Measurements from ENCODE around the gene FOXP3. TPM values are rescaled to one million over a fixed set of nuclear protein-coding genes. Genes with fewer than 3 reads are reported as not detected.

The FOXP3 gene
- total RNA-seq (2013) = not detected
- polyA plus RNA-seq = under 1 TPM in 1 of 3 donors, not detected in 2; 0.10 TPM
- not detected in 2 replicates for polyA minus RNA-seq
- total RNA-seq = 0 to 0.15 (median 0) reads per million in 11 experiments

- TF ChIP-seq CTCF (IDR thresholded peaks at IDR 0.05) = no peak
- peak within 1 kb of the TSS in 1 of 2 donors; percentile 13 for H3K4me3 Mint-ChIP-seq
- no peak within 1 kb of the TSS for H3K4me3 ChIP-seq (replicated peaks in 1 of 3; ENCODE audit: low read depth in 2 of 3, low read length in 3 of 3)
- no CpG with 5 or more reads among the region's 11 CpGs for WGBS (ENCODE audit: insufficient coverage)
- peaks cover 0 to 10% (median 2%) of the 10 kb centered on the region in 7 donors for H3K9me3 Mint-ChIP-seq
- peaks cover 7% of the 10 kb centered on the region for H3K4me1 Mint-ChIP-seq
- H3K36me3 Mint-ChIP-seq = no peaks in the 10 kb centered on the region
- no peaks in the 10 kb centered on the region for H3K9me3 ChIP-seq (replicated peaks in 1 of 2; ENCODE audit: control insufficient read depth in 1 of 2, insufficient read depth in 1 of 2, low read length in 2 of 2)
- no peak within 1 kb of the TSS for H3K27ac ChIP-seq (ENCODE audit: low read depth in 1 of 2, low read length in 2 of 2)
- DNase-seq = no peak
- no peaks in the 10 kb centered on the region for H3K36me3 ChIP-seq (replicated peaks in 1 of 2; ENCODE audit: control insufficient read depth in 1 of 2, insufficient read depth in 2 of 2, low read length in 2 of 2)
- no peak within 1 kb of the TSS for H2AFZ ChIP-seq (ENCODE audit: insufficient read depth, low read depth, low read length, poor library complexity, severe bottlenecking)
- peak within 1 kb of the TSS in 2 of 7 donors; percentile 2 to 20 for H3K27ac Mint-ChIP-seq
- peaks cover 6 to 8% of the 10 kb centered on the region in 2 donors for H3K4me1 ChIP-seq (ENCODE audit: control insufficient read depth in 1 of 2, insufficient read depth in 2 of 2, low read length in 2 of 2)
- H3K4me2 ChIP-seq (replicated peaks; ENCODE audit: extremely low read depth, low read length, poor library complexity, severe bottlenecking) = no peak within 1 kb of the TSS
- H4K20me1 ChIP-seq (ENCODE audit: insufficient read depth, low read length) = no peaks in the 10 kb centered on the region
- intact Hi-C loops (cut with micrococcal nuclease) = no loop called here
- H3K79me2 ChIP-seq (ENCODE audit: insufficient read depth, low read length) = no peaks in the 10 kb centered on the region
- H3K27me3 Mint-ChIP-seq (ENCODE audit: low read depth in 3 of 3) = peaks cover 3 to 17% (median 5%) of the 10 kb centered on the region in 3 donors
- no peaks in the 10 kb centered on the region for H3K27me3 ChIP-seq (ENCODE audit: control insufficient read depth in 2 of 2, insufficient read depth in 2 of 2, low read length in 2 of 2)
- H3K9ac ChIP-seq (ENCODE audit: insufficient read depth, low read length, poor library complexity, severe bottlenecking) = no peak within 1 kb of the TSS
These were observed at the start of gene FOXP3 for GRCh38 chrX:49264460-49264859. Gene FOXP3 (minus strand): TSS chrX:49264710. CDS start chrX:49258505, 6,205 bp downstream.

GRCh38 chrX:49312176-49312575 is 47.7 kb upstream of the FOXP3 start:
- Mint-ChIP-seq H3K9me3 (peaks cover 0 to 2% (median 0%) of the 10 kb centered on the region in 7 donors), H3K36me3 (no peaks in the 10 kb centered on the region), H3K27ac (peak overlapping the region; percentile 67 to 91 (median 84)), H3K4me3 (no peak overlapping the region), H3K4me1 (peaks cover 75% of the 10 kb centered on the region), H3K27me3 (ENCODE audit: low read depth in 3 of 3) (no peaks in the 10 kb centered on the region)
- DNase-seq = peak; percentile 47 to 71 (median 66)
- Histone ChIP-seq H3K4me1 (ENCODE audit: control insufficient read depth in 1 of 2, insufficient read depth in 2 of 2, low read length in 2 of 2) (peaks cover 51 to 80% of the 10 kb centered on the region in 2 donors), H2AFZ (ENCODE audit: insufficient read depth, low read depth, low read length, poor library complexity, severe bottlenecking) (no peak overlapping the region), H3K36me3 (replicated peaks in 1 of 2; ENCODE audit: control insufficient read depth in 1 of 2, insufficient read depth in 2 of 2, low read length in 2 of 2) (no peaks in the 10 kb centered on the region), H3K27ac (ENCODE audit: low read depth in 1 of 2, low read length in 2 of 2) (peak overlapping the region; percentile 44 to 74), H3K4me3 (replicated peaks in 1 of 3; ENCODE audit: low read depth in 2 of 3, low read length in 3 of 3) (peak overlapping the region in 1 of 3 experiments; percentile 29), H3K9me3 (replicated peaks in 1 of 2; ENCODE audit: control insufficient read depth in 1 of 2, insufficient read depth in 1 of 2, low read length in 2 of 2) (no peaks in the 10 kb centered on the region), H3K79me2 (ENCODE audit: insufficient read depth, low read length) (no peaks in the 10 kb centered on the region), H3K27me3 (ENCODE audit: control insufficient read depth in 2 of 2, insufficient read depth in 2 of 2, low read length in 2 of 2) (no peaks in the 10 kb centered on the region), H3K9ac (ENCODE audit: insufficient read depth, low read length, poor library complexity, severe bottlenecking) (no peak overlapping the region), H3K4me2 (replicated peaks; ENCODE audit: extremely low read depth, low read length, poor library complexity, severe bottlenecking) (peak overlapping the region; percentile 30), H4K20me1 (ENCODE audit: insufficient read depth, low read length) (no peaks in the 10 kb centered on the region)
- no peak for TF ChIP-seq CTCF (IDR thresholded peaks at IDR 0.05)
- WGBS (ENCODE audit: insufficient coverage) = no CpG with 5 or more reads among the region's 2 CpGs
- intact Hi-C loops (cut with micrococcal nuclease) = no loop called here

All from CD14-positive monocyte (primary cell).